ENCODE measurements around the gene ELP4.

ELP4 gene

GRCh38 chr11:31477528-31478222 lies 31.9 kb upstream of the ELP4 start:
- Histone ChIP-seq H3K9me2 (replicated peaks; ENCODE audit: low read depth, low read length) (no peaks in the 10 kb centered on the region), H3K4me2 (ENCODE audit: low read depth, low read length, poor library complexity, severe bottlenecking) (no peak overlapping the region), H3K4me1 (ENCODE audit: insufficient read depth, low read length, poor library complexity, severe bottlenecking) (no peaks in the 10 kb centered on the region), H3K36me3 (ENCODE audit: insufficient read depth, low read length) (no peaks in the 10 kb centered on the region; the same call in 1 of the 2 replicates), H4K20me1 (ENCODE audit: insufficient read depth, low read length, poor library complexity, severe bottlenecking) (peaks cover 7% of the 10 kb centered on the region), H3K27me3 (ENCODE audit: insufficient read depth, low read length, poor library complexity, severe bottlenecking) (no peaks in the 10 kb centered on the region), H3F3A (ENCODE audit: low read depth) (no peaks in the 10 kb centered on the region), H3K9me3 (ENCODE audit: insufficient read depth, low read depth, low read length) (no peaks in the 10 kb centered on the region), H3K9ac (ENCODE audit: low read depth, low read length, poor library complexity, severe bottlenecking) (no peak overlapping the region), H2AFZ (ENCODE audit: low read length) (no peak overlapping the region), H3K79me2 (ENCODE audit: insufficient read depth, low read length) (peaks cover 30% of the 10 kb centered on the region), H3K4me3 (ENCODE audit: low read length, poor library complexity, severe bottlenecking) (no peak overlapping the region)
- TF ChIP-seq CTCF (conservative IDR thresholded peaks at IDR 0.05; ENCODE audit: low read length) (no peak), EZH2phosphoT487 (IDR thresholded peaks at IDR 0.05; ENCODE audit: borderline replicate concordance) (no peak)

GRCh38 chr11:31478223-31478590 lies 31.4 kb upstream of the ELP4 start:
- TF ChIP-seq CTCF (conservative IDR thresholded peaks at IDR 0.05; ENCODE audit: low read length): no peak
- TF ChIP-seq EZH2phosphoT487 (IDR thresholded peaks at IDR 0.05; ENCODE audit: borderline replicate concordance): no peak
- Histone ChIP-seq H3K9me2 (replicated peaks; ENCODE audit: low read depth, low read length) (no peaks in the 10 kb centered on the region), H3F3A (ENCODE audit: low read depth) (no peaks in the 10 kb centered on the region), H2AFZ (ENCODE audit: low read length) (no peak overlapping the region), H3K4me1 (ENCODE audit: insufficient read depth, low read length, poor library complexity, severe bottlenecking) (no peaks in the 10 kb centered on the region), H3K79me2 (ENCODE audit: insufficient read depth, low read length) (peaks cover 34% of the 10 kb centered on the region), H3K36me3 (ENCODE audit: insufficient read depth, low read length) (no peaks in the 10 kb centered on the region; the same call in 1 of the 2 replicates), H4K20me1 (ENCODE audit: insufficient read depth, low read length, poor library complexity, severe bottlenecking) (peaks cover 8% of the 10 kb centered on the region), H3K4me2 (ENCODE audit: low read depth, low read length, poor library complexity, severe bottlenecking) (no peak overlapping the region), H3K9me3 (ENCODE audit: insufficient read depth, low read depth, low read length) (no peaks in the 10 kb centered on the region), H3K27me3 (ENCODE audit: insufficient read depth, low read length, poor library complexity, severe bottlenecking) (no peaks in the 10 kb centered on the region), H3K9ac (ENCODE audit: low read depth, low read length, poor library complexity, severe bottlenecking) (no peak overlapping the region), H3K4me3 (ENCODE audit: low read length, poor library complexity, severe bottlenecking) (no peak overlapping the region)

GRCh38 chr11:31479066-31479465 lies 30.5 kb upstream of the ELP4 start:
- Histone ChIP-seq H3K4me1 (ENCODE audit: insufficient read depth, low read length, poor library complexity, severe bottlenecking) (no peaks in the 10 kb centered on the region), H3K79me2 (ENCODE audit: insufficient read depth, low read length) (peaks cover 38% of the 10 kb centered on the region), H3K27me3 (ENCODE audit: insufficient read depth, low read length, poor library complexity, severe bottlenecking) (no peaks in the 10 kb centered on the region), H3K36me3 (ENCODE audit: insufficient read depth, low read length) (no peaks in the 10 kb centered on the region; the same call in 1 of the 2 replicates), H3K9me2 (replicated peaks; ENCODE audit: low read depth, low read length) (no peaks in the 10 kb centered on the region), H3K9me3 (ENCODE audit: insufficient read depth, low read depth, low read length) (no peaks in the 10 kb centered on the region), H4K20me1 (ENCODE audit: insufficient read depth, low read length, poor library complexity, severe bottlenecking) (peaks cover 8% of the 10 kb centered on the region), H2AFZ (ENCODE audit: low read length) (no peak overlapping the region), H3F3A (ENCODE audit: low read depth) (no peaks in the 10 kb centered on the region), H3K4me2 (ENCODE audit: low read depth, low read length, poor library complexity, severe bottlenecking) (no peak overlapping the region), H3K9ac (ENCODE audit: low read depth, low read length, poor library complexity, severe bottlenecking) (no peak overlapping the region), H3K4me3 (ENCODE audit: low read length, poor library complexity, severe bottlenecking) (no peak overlapping the region)
- TF ChIP-seq CTCF (conservative IDR thresholded peaks at IDR 0.05; ENCODE audit: low read length): no peak
- no peak for TF ChIP-seq EZH2phosphoT487 (IDR thresholded peaks at IDR 0.05; ENCODE audit: borderline replicate concordance)
